ENCODE results near the gene FHDC1. TPM values are rescaled to one million over a fixed set of nuclear protein-coding genes. Genes with fewer than 3 reads are reported as not detected.

The FHDC1 gene
- total RNA-seq, 1 experiment from 2014 or later, result 19.9 TPM

GRCh38 chr4:152999346-153000075 is 63.4 kb downstream of the FHDC1 start:
- Mint-ChIP-seq H3K4me1 (peaks cover 65 to 76% of the 10 kb centered on the region in 2 experiments), H3K27ac (no peak overlapping the region), H3K27me3 (ENCODE audit: low read depth) (peaks cover 24% of the 10 kb centered on the region), H3K9me3 (no peaks in the 10 kb centered on the region), H3K36me3 (ENCODE audit: insufficient read depth in 1 of 3, low read depth in 3 of 3) (no peaks in the 10 kb centered on the region; a peak in 1 of 7 replicates), H3K4me3 (no peak overlapping the region)
- no peak overlapping the region for H2BK120ac ChIP-seq (ENCODE audit: low read depth, low read length, poor library complexity, severe bottlenecking)
- H4K5ac ChIP-seq (ENCODE audit: insufficient read length, low read depth, low read length), result no peak overlapping the region
- no peak overlapping the region for H2BK5ac ChIP-seq (ENCODE audit: insufficient read length, low read length)
- no peak overlapping the region for H3K27ac ChIP-seq (ENCODE audit: insufficient read length, low read depth, low read length)
- peaks cover 10% of the 10 kb centered on the region; the same call in 1 of the 2 replicates for H3K4me1 ChIP-seq (ENCODE audit: insufficient read depth, low read length)
- no peak overlapping the region for H3K23ac ChIP-seq (ENCODE audit: insufficient read length, low read depth, low read length)
- no peaks in the 10 kb centered on the region for H3K79me2 ChIP-seq (ENCODE audit: insufficient read depth, low read length)
- H2AFZ ChIP-seq (ENCODE audit: low read length), result no peak overlapping the region
- no peak overlapping the region for H2AK5ac ChIP-seq (ENCODE audit: insufficient read length, low read length)
- no peak overlapping the region for H3K18ac ChIP-seq (ENCODE audit: insufficient read length, low read depth, low read length)
- H2BK12ac ChIP-seq (ENCODE audit: insufficient read length, low read depth, low read length), result no peak overlapping the region
- H3K4me2 ChIP-seq (ENCODE audit: insufficient read depth, insufficient read length, low read length), result no peak overlapping the region
- H2BK20ac ChIP-seq (ENCODE audit: low read depth, low read length, poor library complexity, severe bottlenecking), result no peak overlapping the region
- no peaks in the 10 kb centered on the region for H3K79me1 ChIP-seq (ENCODE audit: insufficient read depth, low read depth, low read length, poor library complexity, severe bottlenecking)
- no peak overlapping the region for H4K8ac ChIP-seq (replicated peaks; ENCODE audit: insufficient read length, low read depth, low read length)
- WGBS (ENCODE audit: extremely low coverage, insufficient read length, low lambda C conversion rate), result no CpG with 5 or more reads among the region's 12 CpGs
- no peaks in the 10 kb centered on the region for H3K9me3 ChIP-seq (ENCODE audit: control insufficient read depth, low read depth, low read length)
- H2BK15ac ChIP-seq (ENCODE audit: low read depth, low read length), result no peak overlapping the region
- no peak overlapping the region for H4K91ac ChIP-seq (ENCODE audit: insufficient read length, low read depth, low read length)
- no peaks in the 10 kb centered on the region for H3K23me2 ChIP-seq (ENCODE audit: insufficient read length, low read depth, low read length, poor library complexity, severe bottlenecking)
- DNase-seq, result no peak
- H3K4ac ChIP-seq (ENCODE audit: low read depth, low read length), result no peak overlapping the region
- H3K14ac ChIP-seq (ENCODE audit: insufficient read depth, low read length), result no peak overlapping the region
- no peaks in the 10 kb centered on the region; the same call in 1 of the 2 replicates for H3K27me3 ChIP-seq (ENCODE audit: insufficient read depth, low read length)
- H3K56ac ChIP-seq (ENCODE audit: insufficient read length, low read depth, low read length), result no peak overlapping the region
- no peak overlapping the region for H3T11ph ChIP-seq (ENCODE audit: low read length)
- TF ChIP-seq, protein P1, sequence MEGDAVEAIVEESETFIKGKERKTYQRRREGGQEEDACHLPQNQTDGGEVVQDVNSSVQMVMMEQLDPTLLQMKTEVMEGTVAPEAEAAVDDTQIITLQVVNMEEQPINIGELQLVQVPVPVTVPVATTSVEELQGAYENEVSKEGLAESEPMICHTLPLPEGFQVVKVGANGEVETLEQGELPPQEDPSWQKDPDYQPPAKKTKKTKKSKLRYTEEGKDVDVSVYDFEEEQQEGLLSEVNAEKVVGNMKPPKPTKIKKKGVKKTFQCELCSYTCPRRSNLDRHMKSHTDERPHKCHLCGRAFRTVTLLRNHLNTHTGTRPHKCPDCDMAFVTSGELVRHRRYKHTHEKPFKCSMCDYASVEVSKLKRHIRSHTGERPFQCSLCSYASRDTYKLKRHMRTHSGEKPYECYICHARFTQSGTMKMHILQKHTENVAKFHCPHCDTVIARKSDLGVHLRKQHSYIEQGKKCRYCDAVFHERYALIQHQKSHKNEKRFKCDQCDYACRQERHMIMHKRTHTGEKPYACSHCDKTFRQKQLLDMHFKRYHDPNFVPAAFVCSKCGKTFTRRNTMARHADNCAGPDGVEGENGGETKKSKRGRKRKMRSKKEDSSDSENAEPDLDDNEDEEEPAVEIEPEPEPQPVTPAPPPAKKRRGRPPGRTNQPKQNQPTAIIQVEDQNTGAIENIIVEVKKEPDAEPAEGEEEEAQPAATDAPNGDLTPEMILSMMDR (conservative IDR thresholded peaks at IDR 0.05), result no peak
- H3K9ac ChIP-seq (ENCODE audit: extremely low read depth, insufficient read length, low read length), result no peak overlapping the region
- no peaks in the 10 kb centered on the region for H4K20me1 ChIP-seq (ENCODE audit: control insufficient read depth, insufficient read depth, insufficient read length)

All from H9 (cell line).